HG03039 (cell line): ENCODE results near the gene CFAP107.
"Not testable (repeated sequence)": the region's sequence is repeated elsewhere in the genome, so short reads cannot be mapped to it uniquely, and the experiment has no call there.

ENCODE experiments used
- ATAC-seq: cut with Tn5 transposase; IDR thresholded peaks from one replicate; pipeline ENCODE4 v1.9.1; 2021; ENCODE audit warnings: mild to moderate bottlenecking, moderate library complexity; ENCODE audit not compliant: unreplicated experiment

The CFAP107 gene

GRCh38 chr1:12745992-12746323 lies at the start of gene CFAP107:
TSS of gene CFAP107 (plus strand) at chr1:12746200. CDS start at chr1:12746431, 231 bp downstream.
- ATAC-seq, result no peak

GRCh38 chr1:12696658-12697057 lies 49.3 kb upstream of the CFAP107 start:
- ATAC-seq, result no peak

- no peak for ATAC-seq
These were observed 48.6 kb upstream of the CFAP107 start for GRCh38 chr1:12697397-12697796.

- no peak for ATAC-seq
These were observed 42.1 kb upstream of the CFAP107 start for GRCh38 chr1:12703821-12704451.

GRCh38 chr1:12706061-12706460 lies 39.9 kb upstream of the CFAP107 start:
- ATAC-seq, result no peak

- no peak for ATAC-seq
These were observed 37.5 kb upstream of the CFAP107 start for GRCh38 chr1:12708396-12709090.

GRCh38 chr1:12709091-12709491 lies 36.9 kb upstream of the CFAP107 start:
- no peak for ATAC-seq

GRCh38 chr1:12709696-12710095 lies 36.3 kb upstream of the CFAP107 start:
- no peak for ATAC-seq

GRCh38 chr1:12711536-12711935 lies 34.5 kb upstream of the CFAP107 start:
- ATAC-seq, result no peak

GRCh38 chr1:12712076-12712475 lies 33.9 kb upstream of the CFAP107 start:
- no peak for ATAC-seq

- ATAC-seq, result no peak
These were observed 33.1 kb upstream of the CFAP107 start for GRCh38 chr1:12712929-12713328.

GRCh38 chr1:12713651-12714050 lies 32.3 kb upstream of the CFAP107 start:
- ATAC-seq, result not testable (repeated sequence)

- ATAC-seq, result no peak
These were observed 31.1 kb upstream of the CFAP107 start for GRCh38 chr1:12714710-12715475.

- ATAC-seq, result no peak
These were observed 30.0 kb upstream of the CFAP107 start, which contains the start of gene AADACL3 for GRCh38 chr1:12715896-12716437. TSS of gene AADACL3 (plus strand) at chr1:12716110. CDS start at chr1:12716177, 67 bp downstream.

GRCh38 chr1:12717301-12717838 lies 28.6 kb upstream of the CFAP107 start:
- ATAC-seq, result no peak

- no peak for ATAC-seq
These were observed 23.4 kb upstream of the CFAP107 start for GRCh38 chr1:12722626-12723025.

GRCh38 chr1:12728391-12728790 lies 17.6 kb upstream of the CFAP107 start:
- ATAC-seq, result no peak

- no peak for ATAC-seq
These were observed 15.8 kb upstream of the CFAP107 start for GRCh38 chr1:12730156-12730555.

GRCh38 chr1:12731084-12731483 lies 14.9 kb upstream of the CFAP107 start:
- ATAC-seq, result not testable (repeated sequence)

- ATAC-seq, result no peak
These were observed 11.3 kb upstream of the CFAP107 start for GRCh38 chr1:12734651-12735050.

GRCh38 chr1:12738934-12739333 lies 7.1 kb upstream of the CFAP107 start:
- no peak for ATAC-seq
